Activated CD8-positive, alpha-beta memory T cell treated with anti-CD3 and anti-CD28 coated beads for 24 hours (primary cell): Measurements from ENCODE around the gene KIFC1.

ENCODE experiments used
- DNase-seq: peaks from one replicate; pipeline ENCODE4 v3.0.0-alpha.2; 2020

The KIFC1 gene

DNA sequence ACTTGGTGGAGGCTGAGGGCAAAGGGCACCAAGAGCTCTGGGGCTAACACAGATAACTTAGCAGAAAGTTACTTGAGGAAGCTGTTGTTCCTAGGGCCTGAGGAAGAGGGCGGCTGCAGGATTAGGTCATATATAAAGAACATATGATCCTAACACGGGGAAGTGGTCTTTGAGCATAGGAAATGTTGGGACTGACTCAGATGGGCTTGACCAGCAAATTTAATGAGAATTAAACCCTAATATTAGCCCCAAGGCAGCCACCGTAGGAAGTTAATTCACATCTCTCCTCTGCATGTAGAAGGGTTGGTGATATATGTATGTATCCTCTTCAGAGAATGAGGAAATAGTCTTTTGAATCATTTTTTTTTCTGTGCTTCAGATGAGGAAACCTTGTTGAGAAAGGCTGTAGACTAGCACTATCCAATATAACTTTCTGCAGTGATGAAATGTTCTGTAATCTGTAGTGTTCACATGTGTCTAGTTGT is 53.5 kb downstream of the KIFC1 start:
- DNase-seq, result no peak

DNA sequence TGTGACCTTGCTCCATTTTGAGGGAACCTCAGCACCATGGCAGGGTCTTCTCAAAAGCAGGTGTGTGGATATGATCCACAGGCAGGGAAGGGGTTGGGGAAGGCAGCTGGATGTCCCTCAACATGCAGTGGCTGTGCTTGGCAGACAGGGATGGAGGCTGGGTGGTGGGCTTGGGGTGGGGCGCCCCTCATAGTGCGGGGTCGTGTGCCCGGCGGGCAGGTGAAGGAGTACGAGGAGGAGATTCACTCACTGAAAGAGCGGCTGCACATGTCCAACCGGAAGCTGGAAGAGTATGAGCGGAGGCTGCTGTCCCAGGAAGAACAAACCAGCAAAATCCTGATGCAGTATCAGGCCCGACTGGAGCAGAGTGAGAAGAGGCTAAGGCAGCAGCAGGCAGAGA is 54.7 kb downstream of the KIFC1 start:
- DNase-seq, result no peak

- DNase-seq, result no peak
Observed at GRCh38 chr6:33450434-33450833, 58.8 kb downstream of the KIFC1 start.

DNA sequence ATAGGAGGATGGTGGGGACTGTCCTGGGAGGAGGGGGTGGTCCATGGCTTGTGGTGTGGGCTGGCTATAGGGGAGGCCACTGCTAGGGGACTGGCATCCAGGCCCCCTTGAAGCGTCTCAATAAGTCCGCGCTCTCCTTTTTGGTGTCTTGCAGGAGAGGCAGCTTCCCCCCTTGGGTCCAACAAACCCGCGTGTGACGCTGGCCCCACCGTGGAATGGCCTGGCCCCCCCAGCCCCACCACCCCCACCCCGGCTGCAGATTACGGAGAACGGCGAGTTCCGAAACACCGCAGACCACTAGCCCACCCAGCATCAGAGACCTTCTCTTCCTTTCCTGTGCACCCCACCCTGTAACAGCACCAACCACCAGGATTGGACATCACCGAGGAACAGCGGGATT is 60.0 kb downstream of the KIFC1 start:
- no peak for DNase-seq

DNA sequence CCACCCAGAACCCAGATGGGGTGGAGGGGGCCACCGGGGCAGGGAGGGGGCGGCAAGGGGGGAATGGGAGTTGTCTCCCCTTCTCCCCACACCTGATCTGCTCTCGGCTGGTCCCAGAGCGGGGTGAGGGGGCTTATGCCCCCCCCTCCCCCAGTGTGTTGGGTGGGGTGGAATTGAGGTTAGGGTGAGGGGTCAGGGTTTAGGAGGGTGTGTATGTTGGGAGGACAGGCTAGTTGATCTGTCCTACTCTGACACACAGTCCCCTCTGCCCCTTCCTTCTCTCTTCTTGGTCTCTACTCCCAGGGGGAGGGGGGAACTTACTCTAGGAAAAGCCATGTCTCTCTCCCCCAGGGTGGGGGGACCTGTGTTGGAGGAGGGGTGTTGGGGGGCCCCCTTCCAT is 60.9 kb downstream of the KIFC1 start:
- DNase-seq, result no peak

DNA sequence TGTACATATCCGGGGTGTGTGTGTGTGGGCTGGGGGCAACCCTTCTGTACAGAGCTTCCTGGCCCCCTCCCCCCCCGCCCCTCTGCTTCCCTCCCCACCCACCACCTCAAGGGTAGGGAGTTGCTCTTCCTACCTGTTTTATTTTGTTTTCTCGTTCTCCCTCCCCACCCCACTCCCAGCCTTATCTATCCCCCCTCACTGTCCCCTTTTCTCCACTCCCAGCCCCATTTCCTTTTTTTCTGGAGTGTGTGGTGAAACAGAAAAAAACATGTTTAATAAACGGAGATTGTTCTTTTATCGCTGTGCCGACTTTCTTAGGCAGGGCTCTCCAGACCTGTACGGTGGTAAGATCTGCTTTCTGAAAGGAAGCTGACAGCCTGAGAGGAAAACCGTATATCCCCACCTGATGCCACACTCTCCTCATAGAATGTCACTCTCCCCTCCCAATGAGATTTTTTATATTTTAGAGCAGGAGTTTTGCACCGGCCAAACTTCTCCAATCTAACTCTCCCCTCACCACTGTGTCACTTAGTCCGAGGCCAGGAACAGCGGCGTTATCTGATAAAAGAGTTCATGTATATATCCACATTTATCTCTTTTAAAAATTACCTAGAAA is 61.9 kb downstream of the KIFC1 start:
- no peak for DNase-seq

DNA sequence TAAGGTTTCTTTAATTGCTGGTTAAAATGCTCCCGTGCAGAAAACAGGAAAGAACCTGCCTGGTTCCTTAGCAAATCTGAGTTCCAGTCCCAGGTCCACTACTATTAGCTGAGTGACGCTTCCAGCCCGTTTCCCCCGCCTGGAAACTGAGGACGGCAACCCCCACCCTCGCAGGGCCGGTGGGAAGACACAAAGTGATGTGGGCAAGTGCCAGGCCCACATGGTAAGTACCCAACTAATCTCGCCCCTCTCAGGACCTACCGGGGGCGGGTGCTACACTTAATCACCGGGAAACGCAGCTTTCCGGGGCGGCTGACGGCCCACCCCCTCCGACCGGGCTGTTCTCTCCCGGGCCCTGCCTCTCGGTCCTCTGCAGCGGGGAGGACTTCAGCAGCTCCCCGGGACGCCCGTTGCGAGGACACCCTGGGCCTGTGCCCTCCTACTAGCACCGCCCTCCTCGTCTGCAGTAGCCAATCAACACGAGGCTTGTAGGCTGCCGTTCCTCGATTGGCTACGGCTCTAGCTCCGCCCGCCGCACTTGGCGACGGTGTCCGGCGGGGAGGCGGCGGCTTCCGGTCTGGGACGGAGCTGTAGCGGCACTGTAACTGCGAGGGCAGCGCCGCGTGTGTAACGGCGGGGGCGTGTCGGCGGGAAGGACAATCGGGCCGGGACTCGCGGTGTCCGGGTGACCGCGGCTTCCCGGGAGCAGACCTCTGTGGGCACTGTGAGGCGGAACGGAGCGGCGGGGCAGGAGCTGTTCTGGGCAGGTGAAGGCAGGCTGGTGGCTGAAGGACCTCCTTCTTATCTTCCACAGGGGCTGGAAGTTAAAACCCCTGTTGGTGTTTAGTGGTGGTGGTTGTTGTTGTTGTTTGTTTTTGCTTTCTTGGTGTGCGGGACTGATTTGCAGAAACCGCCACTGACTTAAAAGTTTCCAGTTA is 62.7 kb downstream of the KIFC1 start, which contains the start of gene ZBTB9:
ZBTB9 (plus strand) TSS at position 568 of the 938 bp plus-strand sequence. CDS start 525 bp downstream, outside the sequence.
- peak; percentile 95 for DNase-seq

DNA sequence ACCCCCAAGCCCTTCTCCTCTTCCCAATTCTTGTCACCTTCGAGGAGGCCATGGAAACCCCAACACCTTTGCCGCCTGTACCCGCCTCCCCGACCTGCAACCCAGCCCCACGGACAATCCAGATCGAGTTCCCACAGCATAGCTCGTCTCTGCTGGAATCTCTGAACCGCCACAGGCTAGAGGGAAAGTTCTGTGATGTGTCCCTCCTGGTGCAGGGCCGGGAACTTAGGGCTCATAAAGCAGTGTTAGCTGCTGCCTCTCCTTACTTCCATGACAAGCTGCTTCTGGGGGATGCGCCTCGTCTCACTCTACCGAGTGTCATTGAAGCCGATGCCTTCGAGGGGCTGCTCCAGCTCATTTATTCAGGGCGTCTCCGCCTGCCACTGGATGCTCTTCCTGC is 63.4 kb downstream of the KIFC1 start:
- DNase-seq, result no peak

DNA sequence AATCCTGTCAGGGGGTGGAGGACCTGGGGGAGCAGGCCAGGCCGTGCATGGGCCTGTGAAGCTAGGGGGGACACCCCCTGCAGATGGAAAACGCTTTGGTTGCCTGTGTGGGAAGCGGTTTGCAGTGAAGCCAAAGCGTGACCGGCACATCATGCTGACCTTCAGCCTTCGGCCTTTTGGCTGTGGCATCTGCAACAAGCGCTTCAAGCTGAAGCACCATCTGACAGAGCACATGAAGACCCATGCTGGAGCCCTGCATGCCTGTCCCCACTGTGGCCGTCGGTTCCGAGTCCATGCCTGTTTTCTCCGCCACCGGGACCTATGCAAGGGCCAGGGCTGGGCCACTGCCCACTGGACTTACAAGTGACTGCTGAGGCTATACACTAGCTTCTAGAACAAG is 64.5 kb downstream of the KIFC1 start:
- DNase-seq, result no peak

GRCh38 chr6:33458676-33459075 is 67.1 kb downstream of the KIFC1 start:
- no peak for DNase-seq

DNA sequence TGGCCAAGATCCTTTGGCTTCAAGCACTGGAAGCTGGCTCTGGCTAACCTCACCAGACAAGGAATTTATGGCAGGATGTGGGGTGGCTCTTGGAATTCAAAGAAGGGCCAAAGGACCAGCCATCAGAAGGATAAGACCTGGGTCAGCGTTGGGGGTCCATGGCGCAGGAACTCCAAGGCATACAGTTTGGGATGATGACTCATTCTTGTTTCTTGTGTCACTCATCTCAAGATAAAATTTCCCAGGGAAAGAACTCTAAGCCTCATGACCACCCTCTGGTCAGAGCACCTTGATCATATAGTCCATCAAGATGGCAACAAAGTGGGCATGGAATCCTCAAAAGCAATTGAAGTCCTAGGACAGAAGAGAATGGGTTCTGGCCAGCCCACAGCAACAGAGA is 67.6 kb downstream of the KIFC1 start:
- no peak for DNase-seq
